ENCODE data around the gene CTNNA2. TPM values are rescaled to one million over a fixed set of nuclear protein-coding genes. Genes with fewer than 3 reads are reported as not detected.

CTNNA2 gene
- total and polyA plus RNA-seq, 8 donors, result 0.08 to 0.56 (median 0.17) TPM; not detected in 2

- Histone ChIP-seq H3K27ac (no peak overlapping the region), H3K4me1 (no peaks in the 10 kb centered on the region), H3K27me3 (no peaks in the 10 kb centered on the region), H3K9me3 (no peaks in the 10 kb centered on the region), H3K4me3 (no peak overlapping the region), H3K36me3 (no peaks in the 10 kb centered on the region)
- ATAC-seq, result no peak
- no peak for TF ChIP-seq CTCF (IDR thresholded peaks at IDR 0.05)
- intact Hi-C loops (cut with DNase I), result no loop called here
- no peak for DNase-seq
These were observed 407.7 kb downstream of the CTNNA2 start for GRCh38 chr2:79920512-79921076.

GRCh38 chr2:79929624-79930023 lies 416.8 kb downstream of the CTNNA2 start:
- DNase-seq, result no peak
- Histone ChIP-seq H3K36me3 (no peaks in the 10 kb centered on the region), H3K27ac (no peak overlapping the region), H3K4me1 (no peaks in the 10 kb centered on the region), H3K9me3 (no peaks in the 10 kb centered on the region), H3K27me3 (no peaks in the 10 kb centered on the region), H3K4me3 (no peak overlapping the region)
- intact Hi-C loops (cut with DNase I), result no loop called here
- ATAC-seq, result no peak
- TF ChIP-seq CTCF (IDR thresholded peaks at IDR 0.05), result no peak

GRCh38 chr2:79935046-79935732 lies 422.3 kb downstream of the CTNNA2 start:
- TF ChIP-seq CTCF (IDR thresholded peaks at IDR 0.05), result no peak

GRCh38 chr2:79935771-79936657 lies 423.2 kb downstream of the CTNNA2 start:
- no peaks in the 10 kb centered on the region for H3K27me3 ChIP-seq
- intact Hi-C loops (cut with DNase I), result no loop called here
- no peaks in the 10 kb centered on the region for H3K36me3 ChIP-seq
- TF ChIP-seq CTCF (IDR thresholded peaks at IDR 0.05), result peak; percentile 34 to 45
- ATAC-seq, result peak; percentile 98
- no peaks in the 10 kb centered on the region for H3K9me3 ChIP-seq
- peak in 3 of 4 donors; percentile 35 to 84 (median 70) for DNase-seq
- H3K27ac ChIP-seq, result no peak overlapping the region
- H3K4me1 ChIP-seq, result no peaks in the 10 kb centered on the region
- no peak overlapping the region for H3K4me3 ChIP-seq

More at GRCh38 chr2:79935046-79935732, 422.3 kb downstream of the CTNNA2 start:
- no peak for DNase-seq
- no peak overlapping the region for H3K4me3 ChIP-seq
- H3K9me3 ChIP-seq, result no peaks in the 10 kb centered on the region
- no peaks in the 10 kb centered on the region for H3K27me3 ChIP-seq
- intact Hi-C loops (cut with DNase I), result no loop called here
- H3K4me1 ChIP-seq, result no peaks in the 10 kb centered on the region
- ATAC-seq, result no peak
- H3K27ac ChIP-seq, result no peak overlapping the region
- no peaks in the 10 kb centered on the region for H3K36me3 ChIP-seq

GRCh38 chr2:79936715-79937114 lies 423.9 kb downstream of the CTNNA2 start:
- Histone ChIP-seq H3K4me1 (no peaks in the 10 kb centered on the region), H3K27ac (no peak overlapping the region), H3K4me3 (no peak overlapping the region), H3K36me3 (no peaks in the 10 kb centered on the region), H3K9me3 (no peaks in the 10 kb centered on the region), H3K27me3 (no peaks in the 10 kb centered on the region)
- TF ChIP-seq CTCF (IDR thresholded peaks at IDR 0.05), result no peak
- DNase-seq (no peak), ATAC-seq (no peak)
- intact Hi-C loops (cut with DNase I), result no loop called here

All from left lung (tissue), 10 donors.